ENCODE data around the gene CERKL. TPM values are rescaled to one million over a fixed set of nuclear protein-coding genes. Genes with fewer than 3 reads are reported as not detected.

CERKL gene
- total RNA-seq, 1 donor from 2014 or later = 0.14 TPM

GRCh38 chr2:181628590-181629585 is 28.0 kb downstream of the CERKL start:
- Mint-ChIP-seq H3K36me3 (ENCODE audit: low read depth) (no peaks in the 10 kb centered on the region), H3K27me3 (peaks cover 48% of the 10 kb centered on the region), H3K27ac (no peak overlapping the region), H3K9me3 (peaks cover 9% of the 10 kb centered on the region), H3K4me1 (no peaks in the 10 kb centered on the region), H3K4me3 (no peak overlapping the region)
- DNase-seq = no peak
- intact Hi-C loops (cut with micrococcal nuclease) = no loop called here

GRCh38 chr2:181627545-181627944 is 29.4 kb downstream of the CERKL start:
- Mint-ChIP-seq H3K36me3 (ENCODE audit: low read depth) (no peaks in the 10 kb centered on the region), H3K9me3 (peaks cover 9% of the 10 kb centered on the region), H3K27ac (no peak overlapping the region), H3K4me1 (no peaks in the 10 kb centered on the region), H3K27me3 (peaks cover 46% of the 10 kb centered on the region), H3K4me3 (no peak overlapping the region)
- intact Hi-C loops (cut with micrococcal nuclease) = no loop called here
- DNase-seq = no peak

DNA sequence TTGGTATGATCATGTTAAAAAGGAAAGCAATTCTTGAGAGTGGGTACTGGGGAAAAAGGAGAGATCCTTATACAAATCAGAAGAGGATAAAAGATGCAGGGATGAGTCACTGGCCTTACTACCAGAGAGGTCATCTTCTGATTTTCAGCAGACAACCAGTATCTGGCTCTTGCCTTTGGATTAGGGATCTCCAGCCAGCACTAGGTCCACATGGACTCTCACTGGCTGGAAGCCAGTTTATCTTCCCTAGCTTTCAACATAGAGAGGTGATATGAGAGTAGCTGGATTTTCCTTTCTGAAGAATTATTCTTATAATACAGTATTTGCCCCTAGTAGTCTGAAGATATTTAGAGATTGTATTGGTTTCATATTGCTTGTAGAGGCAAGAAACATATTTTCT is 30.2 kb downstream of the CERKL start:
- no peaks in the 10 kb centered on the region for H3K36me3 Mint-ChIP-seq (ENCODE audit: low read depth)
- no peaks in the 10 kb centered on the region for H3K4me1 Mint-ChIP-seq
- H3K9me3 Mint-ChIP-seq = peaks cover 9% of the 10 kb centered on the region
- intact Hi-C loops (cut with micrococcal nuclease) = no loop called here
- no peak for DNase-seq
- H3K27me3 Mint-ChIP-seq = peaks cover 50% of the 10 kb centered on the region
- no peak overlapping the region for H3K4me3 Mint-ChIP-seq
- no peak overlapping the region for H3K27ac Mint-ChIP-seq

- no peak for DNase-seq
- H3K4me1 Mint-ChIP-seq = no peaks in the 10 kb centered on the region
- peaks cover 9% of the 10 kb centered on the region for H3K9me3 Mint-ChIP-seq
- no peaks in the 10 kb centered on the region for H3K36me3 Mint-ChIP-seq (ENCODE audit: low read depth)
- H3K27ac Mint-ChIP-seq = no peak overlapping the region
- no peak overlapping the region for H3K4me3 Mint-ChIP-seq
- intact Hi-C loops (cut with micrococcal nuclease) = no loop called here
- H3K27me3 Mint-ChIP-seq = peaks cover 50% of the 10 kb centered on the region
Measured at GRCh38 chr2:181623159-181623558, 33.7 kb downstream of the CERKL start.

DNA sequence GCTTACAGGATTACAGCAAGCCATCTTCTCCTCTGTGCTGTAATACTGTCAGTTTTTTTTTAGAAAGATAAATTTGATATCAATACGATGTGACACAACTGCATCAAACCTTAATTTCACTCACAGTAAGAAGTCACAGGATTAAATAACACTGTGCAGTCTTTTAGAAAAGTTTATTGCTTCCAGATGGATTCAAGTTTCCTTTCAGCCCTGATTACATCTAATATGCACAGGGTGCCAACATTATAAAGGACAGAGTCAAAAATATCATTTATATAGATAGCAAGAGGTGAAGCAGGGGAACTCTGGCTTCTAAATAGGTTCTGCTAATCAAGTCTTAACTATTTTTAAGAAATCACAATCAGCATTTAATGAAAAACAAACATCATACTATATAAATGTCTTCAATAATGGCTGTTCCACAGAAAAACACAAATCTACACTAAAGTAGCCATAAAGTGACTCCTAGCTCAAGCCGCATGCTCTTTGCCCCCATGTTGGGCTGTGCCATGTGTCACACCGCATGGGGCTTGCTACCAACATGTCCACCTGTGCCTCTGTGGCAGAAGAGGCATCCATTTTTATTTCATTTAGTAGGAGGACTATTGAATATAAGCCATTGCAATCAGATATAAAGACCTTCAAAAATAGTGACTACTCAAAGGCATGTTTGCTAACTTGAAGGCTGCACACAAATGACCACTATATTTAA is 35.0 kb downstream of the CERKL start:
- H3K36me3 Mint-ChIP-seq (ENCODE audit: low read depth) = no peaks in the 10 kb centered on the region
- H3K9me3 Mint-ChIP-seq = peaks cover 9% of the 10 kb centered on the region
- H3K4me1 Mint-ChIP-seq = no peaks in the 10 kb centered on the region
- H3K27ac Mint-ChIP-seq = no peak overlapping the region
- no peak overlapping the region for H3K4me3 Mint-ChIP-seq
- DNase-seq = no peak
- H3K27me3 Mint-ChIP-seq = peaks cover 47% of the 10 kb centered on the region
- intact Hi-C loops (cut with micrococcal nuclease) = no loop called here

- H3K9me3 Mint-ChIP-seq = peaks cover 2% of the 10 kb centered on the region
- no peak for DNase-seq
- H3K36me3 Mint-ChIP-seq (ENCODE audit: low read depth) = no peaks in the 10 kb centered on the region
- no peak overlapping the region for H3K4me3 Mint-ChIP-seq
- H3K4me1 Mint-ChIP-seq = no peaks in the 10 kb centered on the region
- intact Hi-C loops (cut with micrococcal nuclease) = no loop called here
- H3K27ac Mint-ChIP-seq = no peak overlapping the region
- peaks cover 36% of the 10 kb centered on the region for H3K27me3 Mint-ChIP-seq
Measured at GRCh38 chr2:181619516-181619915, 37.4 kb downstream of the CERKL start.

- no peaks in the 10 kb centered on the region for H3K9me3 Mint-ChIP-seq
- H3K27ac Mint-ChIP-seq = no peak overlapping the region
- intact Hi-C loops (cut with micrococcal nuclease) = no loop called here
- H3K4me3 Mint-ChIP-seq = no peak overlapping the region
- no peaks in the 10 kb centered on the region for H3K36me3 Mint-ChIP-seq (ENCODE audit: low read depth)
- no peak for DNase-seq
- no peaks in the 10 kb centered on the region for H3K4me1 Mint-ChIP-seq
- H3K27me3 Mint-ChIP-seq = peaks cover 30% of the 10 kb centered on the region
Measured at GRCh38 chr2:181616715-181617114, 40.2 kb downstream of the CERKL start.

DNA sequence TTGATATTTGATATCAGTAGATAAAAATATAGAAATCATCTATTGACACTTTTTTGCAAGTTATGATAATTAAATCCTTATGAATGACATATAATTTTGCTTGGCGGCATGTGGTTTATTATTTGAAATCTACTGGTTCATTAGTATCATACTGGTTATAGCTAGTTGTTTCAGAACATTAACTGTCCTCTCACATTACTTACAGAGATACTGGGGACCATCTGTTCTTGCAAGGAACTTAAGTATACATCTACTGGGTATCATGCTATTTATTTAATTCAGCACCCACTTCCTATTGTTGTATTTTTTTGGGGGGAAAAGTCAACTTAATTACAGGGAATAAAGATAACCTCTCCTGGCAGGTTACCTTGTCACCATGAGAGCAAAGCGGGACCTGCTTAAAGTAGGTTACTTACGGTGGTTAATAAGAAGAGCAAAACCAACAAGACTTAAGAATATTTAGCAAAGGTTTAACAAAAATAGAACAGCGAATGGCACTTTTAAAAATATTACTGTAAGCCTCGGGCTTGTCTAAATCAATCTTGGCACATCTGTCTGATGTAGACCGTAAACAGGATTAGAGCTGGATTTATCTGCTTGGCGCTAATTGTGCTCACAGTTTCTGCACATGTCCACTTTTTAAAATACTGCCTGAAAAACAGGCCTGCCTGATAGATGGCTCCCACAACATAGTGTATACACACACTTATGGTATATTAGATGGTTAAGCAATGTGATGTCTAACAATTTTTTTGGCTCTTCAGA is 41.8 kb downstream of the CERKL start:
- no peak overlapping the region for H3K4me3 Mint-ChIP-seq
- intact Hi-C loops (cut with micrococcal nuclease) = no loop called here
- no peak for DNase-seq
- no peaks in the 10 kb centered on the region for H3K4me1 Mint-ChIP-seq
- H3K27ac Mint-ChIP-seq = no peak overlapping the region
- H3K9me3 Mint-ChIP-seq = no peaks in the 10 kb centered on the region
- no peaks in the 10 kb centered on the region for H3K36me3 Mint-ChIP-seq (ENCODE audit: low read depth)
- H3K27me3 Mint-ChIP-seq = peaks cover 24% of the 10 kb centered on the region

GRCh38 chr2:181613241-181613640 is 43.7 kb downstream of the CERKL start:
- Mint-ChIP-seq H3K4me1 (peaks cover 6% of the 10 kb centered on the region), H3K4me3 (no peak overlapping the region), H3K27me3 (peaks cover 17% of the 10 kb centered on the region), H3K36me3 (ENCODE audit: low read depth) (no peaks in the 10 kb centered on the region), H3K27ac (no peak overlapping the region), H3K9me3 (no peaks in the 10 kb centered on the region)
- intact Hi-C loops (cut with micrococcal nuclease) = no loop called here
- DNase-seq = no peak

- Mint-ChIP-seq H3K27ac (peak overlapping the region; percentile 21), H3K27me3 (peaks cover 3% of the 10 kb centered on the region), H3K4me1 (peaks cover 14% of the 10 kb centered on the region), H3K4me3 (no peak overlapping the region), H3K36me3 (ENCODE audit: low read depth) (peaks cover 6% of the 10 kb centered on the region), H3K9me3 (peaks cover 10% of the 10 kb centered on the region)
- no peak for DNase-seq
- intact Hi-C loops (cut with micrococcal nuclease) = no loop called here
Measured at GRCh38 chr2:181607629-181608590, 49.0 kb downstream of the CERKL start.

DNA sequence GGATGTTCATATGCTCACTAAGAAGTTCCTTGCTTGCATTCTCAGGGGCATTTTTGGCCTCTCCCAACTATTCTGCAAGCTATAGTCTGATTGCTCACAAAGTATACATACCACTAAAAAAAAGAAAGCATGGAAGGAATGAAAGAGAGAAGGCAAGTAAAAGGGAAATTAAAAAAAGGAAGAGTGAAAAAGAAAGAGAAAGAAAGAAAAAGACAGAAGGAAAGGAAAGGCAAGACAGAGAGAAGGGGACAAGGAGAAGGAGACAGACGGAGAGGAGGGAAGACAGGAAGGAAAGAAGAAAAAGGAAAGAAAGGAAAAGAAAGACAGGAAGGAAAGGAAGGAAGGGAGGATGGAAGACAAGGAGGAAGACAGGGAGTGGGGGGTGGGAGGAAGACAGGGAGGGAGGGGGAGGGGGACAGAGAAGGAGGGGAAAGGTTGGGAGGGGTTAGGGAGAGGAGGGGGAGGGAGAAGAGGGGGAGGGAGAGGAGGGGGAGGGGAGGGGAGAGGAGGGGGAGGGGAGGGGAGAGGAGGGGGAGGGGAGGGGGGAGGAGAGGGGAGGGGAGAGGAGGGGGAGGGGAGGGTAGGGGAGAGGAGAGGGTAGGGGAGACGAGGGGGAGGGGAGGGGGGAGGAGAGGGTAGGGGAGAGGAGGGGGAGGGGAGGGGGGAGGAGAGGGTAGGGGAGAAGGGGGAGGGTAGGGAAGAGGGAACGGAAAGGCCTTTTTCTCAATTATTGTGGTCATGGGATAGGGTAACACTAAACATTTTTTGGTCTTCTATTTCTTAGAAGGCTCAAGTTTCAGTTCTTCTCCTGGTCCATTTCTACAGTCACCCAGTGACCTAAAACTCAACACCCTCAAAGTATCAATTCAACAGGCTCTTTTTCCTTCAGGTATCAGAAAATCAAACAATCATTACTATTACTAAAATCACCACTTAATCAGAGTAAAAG is 50.7 kb downstream of the CERKL start:
- no peak overlapping the region for H3K27ac Mint-ChIP-seq
- H3K9me3 Mint-ChIP-seq = peaks cover 10% of the 10 kb centered on the region
- H3K36me3 Mint-ChIP-seq (ENCODE audit: low read depth) = peaks cover 6% of the 10 kb centered on the region
- peaks cover 2% of the 10 kb centered on the region for H3K27me3 Mint-ChIP-seq
- H3K4me1 Mint-ChIP-seq = peaks cover 14% of the 10 kb centered on the region
- intact Hi-C loops (cut with micrococcal nuclease) = no loop called here
- no peak overlapping the region for H3K4me3 Mint-ChIP-seq
- DNase-seq = no peak

- Mint-ChIP-seq H3K27me3 (peaks cover 18% of the 10 kb centered on the region), H3K4me3 (no peak overlapping the region), H3K27ac (no peak overlapping the region), H3K36me3 (ENCODE audit: low read depth) (peaks cover 6% of the 10 kb centered on the region), H3K9me3 (peaks cover 31% of the 10 kb centered on the region), H3K4me1 (peaks cover 3% of the 10 kb centered on the region)
- no peak for DNase-seq
- intact Hi-C loops (cut with micrococcal nuclease) = no loop called here
Measured at GRCh38 chr2:181602017-181602416, 54.9 kb downstream of the CERKL start.
